GM10248 (cell line): ENCODE data around the gene SELENOT.

Experiments used
- CTCF ChIA-PET: fragments of 300-600 bp; sonication (Branson Sonifier 250); formaldehyde crosslinking; extraction: SDS; loops from one replicate; lab custom pipeline; 2021; ENCODE audit warnings: antibody characterized with exemption; lab: Yijun Ruan, JAX
- POLR2A ChIA-PET: fragments of 350-650 bp; sonication (Branson Sonifier 250); formaldehyde crosslinking; extraction: SDS; loops from one replicate; lab custom pipeline; 2020; ENCODE audit warnings: antibody characterized with exemption; lab: Yijun Ruan, JAX
- DNase-seq: peaks from one replicate; pipeline ENCODE4 v3.0.0; 2012; ENCODE audit errors: extremely low spot score
- CTCF ChIP-seq: IDR thresholded peaks from 2 replicates; pipeline ENCODE4 v1.5.1; 2012; ENCODE audit warnings: mild to moderate bottlenecking, low read depth; ENCODE audit errors: extremely low read depth, missing control alignments, control extremely low read depth

SELENOT gene

DNA sequence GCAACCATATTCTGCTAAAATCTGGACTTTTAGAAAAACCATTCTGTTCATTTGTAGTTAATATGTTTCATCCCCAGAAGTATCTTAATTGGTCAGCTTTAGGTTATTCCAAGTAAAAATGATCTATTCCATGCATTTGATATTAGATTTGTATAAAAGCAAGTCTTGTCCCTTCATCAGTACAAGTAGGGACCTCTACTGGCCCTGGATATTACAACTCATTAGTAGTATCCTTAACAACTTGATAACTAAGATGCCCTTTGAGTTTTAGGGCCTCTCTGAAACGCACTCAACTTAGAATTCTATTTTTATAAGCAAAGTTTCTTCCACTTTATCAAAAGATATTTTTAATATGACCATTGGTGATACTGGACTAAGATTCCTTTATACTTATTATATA, 25.3 kb upstream of the SELENOT start:
- POLR2A ChIA-PET = interaction anchor here (0.6 kb wide), 1 partner anchor 35 kb away, joined by 3 read pairs; no protein-coding TSS in a partner anchor
- CTCF ChIA-PET = interaction anchor here (1.6 to 2.6 kb wide), 4 partner anchors 11 to 29 kb away, joined by 3 to 8 read pairs (median 8); no protein-coding TSS in a partner anchor
- no peak for TF ChIP-seq CTCF
- DNase-seq = no peak

GRCh38 chr3:150581174-150581573, 21.9 kb upstream of the SELENOT start:
- POLR2A ChIA-PET = no interaction called here
- no peak for TF ChIP-seq CTCF
- no peak for DNase-seq
- CTCF ChIA-PET = no interaction called here

GRCh38 chr3:150582620-150583019, 20.5 kb upstream of the SELENOT start:
- DNase-seq = peak; percentile 42
- no peak for TF ChIP-seq CTCF
- ChIA-PET POLR2A (no interaction called here), CTCF (interaction anchor here (1.1 to 1.2 kb wide), 2 partner anchors 9 to 10 kb away, joined by 5 to 6 read pairs; no protein-coding TSS in a partner anchor)

DNA sequence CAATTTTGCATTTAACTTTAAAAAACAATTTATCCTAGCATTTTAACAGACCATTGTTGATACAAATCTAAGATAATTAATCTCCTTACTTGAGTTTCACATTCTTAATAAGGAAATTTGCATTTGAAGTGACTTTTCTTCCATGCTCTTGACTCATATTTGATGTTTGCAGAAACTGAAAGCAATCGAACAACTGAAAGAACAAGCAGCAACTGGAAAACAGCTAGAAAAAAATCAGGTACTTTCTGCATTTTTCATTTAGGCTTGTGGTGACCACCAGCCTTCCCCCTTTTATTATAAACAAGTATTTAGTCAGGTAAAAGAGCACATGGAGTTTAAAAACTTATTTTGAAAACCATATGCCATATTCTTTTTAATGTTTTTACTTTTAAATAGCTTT, 20.1 kb upstream of the SELENOT start:
- CTCF ChIA-PET = interaction anchor here (1.1 to 1.2 kb wide), 2 partner anchors 9 to 10 kb away, joined by 5 to 6 read pairs; no protein-coding TSS in a partner anchor
- peak; percentile 56 for DNase-seq
- TF ChIP-seq CTCF = no peak
- POLR2A ChIA-PET = no interaction called here

- no peak for TF ChIP-seq CTCF
- DNase-seq = no peak
- ChIA-PET POLR2A (interaction anchor here (0.8 to 1.6 kb wide), 2 partner anchors 14 to 15 kb away, joined by 3 to 4 read pairs; partner anchors contain the start of gene SELENOT), CTCF (interaction anchor here (1.0 to 1.6 kb wide), 6 partner anchors 10 to 22 kb away, joined by 3 to 8 read pairs (median 3); partner anchors contain the start of gene SELENOT)
Measured at GRCh38 chr3:150588027-150588830, 14.9 kb upstream of the SELENOT start.

DNA sequence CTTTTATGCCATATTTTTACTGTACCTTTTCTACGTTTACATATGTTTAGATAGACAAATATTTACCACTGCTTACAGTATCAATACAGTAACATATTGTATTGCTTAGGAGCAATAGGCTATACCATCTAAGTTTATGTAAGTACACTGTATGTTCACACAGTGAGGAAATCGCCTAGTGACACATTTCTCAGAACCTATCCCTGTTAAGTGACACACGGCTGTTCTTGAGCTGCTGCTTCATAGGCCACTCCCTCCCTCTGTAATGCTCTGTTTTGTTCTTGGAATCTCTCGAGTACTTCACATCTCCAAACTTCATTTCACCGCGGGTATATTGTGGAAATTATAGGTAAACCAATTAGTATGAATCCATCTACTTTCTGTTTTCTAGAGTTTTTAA, 13.4 kb upstream of the SELENOT start:
- DNase-seq = no peak
- TF ChIP-seq CTCF = no peak
- ChIA-PET POLR2A (no interaction called here), CTCF (interaction anchor here (0.9 to 1.8 kb wide), 5 partner anchors 9 to 22 kb away, joined by 3 to 8 read pairs (median 3); no protein-coding TSS in a partner anchor)
